K562 (cell line): Measurements from ENCODE around the gene SLC23A2. TPM values are rescaled to one million over a fixed set of nuclear protein-coding genes. Genes with fewer than 3 reads are reported as not detected.

Experiments used
- ATAC-seq: fragments of 200-7000 bp; cut with Tn5 transposase; 3 replicates; pipeline ENCODE4 v1.9.1; 2020; ENCODE audit warnings: moderate library complexity
- BruUV-seq: library from RNA; stranded (reverse); fragments of 400-500 nt; replicated peaks from 2 replicates; lab custom pipeline; 2021; lab: Mats Ljungman, UMichigan
- CTCF ChIA-PET: fragments of 300-600 bp; formaldehyde crosslinking; extraction: SDS; loops from one replicate; lab custom pipeline; 2021; ENCODE audit warnings: low intra/inter-chr PET ratio; lab: Yijun Ruan, JAX
- POLR2A ChIA-PET: fragments of 300-600, 350-650 bp; sonication (Branson Sonifier 250); formaldehyde crosslinking; extraction: SDS; loops from one replicate; lab custom pipeline; 2021; ENCODE audit warnings: antibody characterized with exemption, inconsistent platforms; lab: Yijun Ruan, JAX
- DNase-seq, 4 experiments: peaks; one replicate each; pipeline versions ENCODE4 v3.0.0 to v3.0.0-alpha.2; 2011 to 2018; ENCODE audit warnings: low spot score in 3 of 4, mixed read lengths in 3 of 4; ENCODE audit errors: extremely low read depth in 1 of 4
- FAIRE-seq: peaks from 2 replicates; lab custom pipeline; 2011; peaks lifted over from hg19 to GRCh38; lab: Jason Lieb, UNC
- H2AFZ ChIP-seq: 2 replicates; pipeline ENCODE4 v1.6.0; 2011; ENCODE audit warnings: low read depth, low read length, control low read depth, inconsistent platforms
- H3K27ac ChIP-seq: fragments of 200-600 bp; 3 replicates; pipeline ENCODE4 v1.8.0; 2011; ENCODE audit warnings: low read depth, mild to moderate bottlenecking, control low read depth, inconsistent platforms, low read length, moderate library complexity, mixed read lengths; ENCODE audit errors: extremely low read depth
- H3K27me3 ChIP-seq, 2 experiments: fragments of 300-600 bp in 1 of 2; 2 replicates in 1 of 2; 3 replicates in 1 of 2; pipeline versions ENCODE4 v1.6.0 to v1.8.0; 2011; ENCODE audit warnings: inconsistent platforms in 2 of 2, low read length in 2 of 2, mild to moderate bottlenecking in 1 of 2, mixed read lengths in 1 of 2, moderate library complexity in 1 of 2; ENCODE audit not compliant: control insufficient read depth in 2 of 2, insufficient read depth in 2 of 2
- H3K36me3 ChIP-seq: fragments of 300-600 bp; 3 replicates; pipeline ENCODE4 v1.8.0; 2011; ENCODE audit warnings: mild to moderate bottlenecking, low read length, inconsistent platforms; ENCODE audit not compliant: control insufficient read depth, insufficient read depth
- H3K4me1 ChIP-seq, 2 experiments: fragments of 200-600 bp in 1 of 2; replicated peaks in 1 of 2; 2 replicates in 1 of 2; 3 replicates in 1 of 2; pipeline versions ENCODE4 v1.5.1 to v1.8.0; 2011; ENCODE audit warnings: inconsistent platforms in 2 of 2, low read length in 2 of 2, mild to moderate bottlenecking in 1 of 2, mixed read lengths in 1 of 2, moderate library complexity in 1 of 2; ENCODE audit not compliant: control insufficient read depth in 2 of 2, insufficient read depth in 2 of 2
- H3K4me2 ChIP-seq: 2 replicates; pipeline ENCODE4 v1.6.1; 2011; ENCODE audit warnings: low read length, control low read depth, inconsistent platforms, mixed read lengths; ENCODE audit not compliant: insufficient read depth
- H3K4me3 ChIP-seq: fragments of 200-600 bp; sonication (generic), shearing (Covaris generic); 2 replicates; pipeline ENCODE4 v1.5.1; 2016; ENCODE audit warnings: control low read depth, inconsistent platforms
- H3K79me2 ChIP-seq: fragments of 200-600 bp; 3 replicates; pipeline ENCODE4 v1.8.0; 2011; ENCODE audit warnings: low read length, inconsistent platforms; ENCODE audit not compliant: control insufficient read depth, insufficient read depth
- H3K9ac ChIP-seq, 2 experiments: 2 replicates each; pipeline versions ENCODE4 v1.6.0 to v1.6.1; 2011; ENCODE audit warnings: low read depth in 2 of 2, low read length in 2 of 2, control low read depth in 1 of 2, inconsistent platforms in 1 of 2, mild to moderate bottlenecking in 1 of 2, mixed read lengths in 1 of 2; ENCODE audit not compliant: insufficient read depth in 1 of 2
- H3K9me1 ChIP-seq: one replicate; pipeline ENCODE4 v1.6.0; 2011; ENCODE audit warnings: inconsistent platforms, mild to moderate bottlenecking, low read length, moderate library complexity; ENCODE audit not compliant: control insufficient read depth, insufficient read depth
- H3K9me3 ChIP-seq: replicated peaks from 2 replicates; pipeline ENCODE4 v1.5.1; 2011; ENCODE audit warnings: low read depth, low read length, inconsistent platforms; ENCODE audit not compliant: control insufficient read depth, insufficient read depth
- H4K20me1 ChIP-seq: replicated peaks from 2 replicates; pipeline ENCODE4 v1.6.1; 2011; ENCODE audit warnings: low read length, inconsistent platforms, mixed read lengths; ENCODE audit not compliant: control insufficient read depth, insufficient read depth
- RNF2 ChIP-seq: sonication (generic); IDR thresholded peaks from 2 replicates; pipeline ENCODE4 v1.6.1; 2016
- WGBS: fragments of 100-300 bp; shearing (Covaris generic); methylation state at CpG from one replicate; pipeline ENCODE4 v1.1.6; 2016; ENCODE audit warnings: low coverage, mixed read lengths; ENCODE audit not compliant: insufficient coverage; ENCODE audit errors: missing lambda C conversion rate; 5-methylcytosine and 5-hydroxymethylcytosine counted together
- in situ Hi-C: fragments of 300-500 bp; cut with MboI; formaldehyde crosslinking; loops from 4 replicates; pipeline ENCODE4 v1.15.0; 2018; ENCODE audit warnings: inconsistent platforms, mixed read lengths
- intact Hi-C: fragments of 100-400 bp; cut with micrococcal nuclease; formaldehyde crosslinking; loops from 2 replicates; pipeline ENCODE4 v1.14.2; 2022
- polyA plus RNA-seq, 8 experiments: library from polyadenylated mRNA; depleted of rRNA in 4 of 8; stranded (reverse) in 5 of 8; unstranded in 3 of 8; fragments of >200 nt; fragmentation: Nextera tagmentation in 2 of 8; fragmentation: Illumina TruSeq in 1 of 8; extraction: Ambion mirVana in 2 of 8; extraction: Trizol in 1 of 8; gene quantifications; 2 replicates each; pipeline versions ENCODE4 v1.2.1 to v1.2.3, GENCODE V29; 2011 to 2014; ENCODE audit warnings: inconsistent platforms in 1 of 8, missing spikeins in 1 of 8
- total RNA-seq, 7 experiments: library from RNA; depleted of rRNA in 6 of 7; stranded (reverse); fragments of >200 nt in 6 of 7; fragmentation: Illumina TruSeq in 2 of 7; extraction: Trizol in 2 of 7; gene quantifications; 2 replicates each; pipeline versions ENCODE4 v1.2.1 to v1.2.3, GENCODE V29; 2011 to 2021; ENCODE audit warnings: low replicate concordance in 1 of 7
- TF ChIP-seq, protein P1 (sequence below), 2 experiments: fragments of 450-650 bp; formaldehyde crosslinking in 1 of 2; IDR thresholded peaks; 2 replicates each; pipeline versions ENCODE4 v1.4.0 to v1.6.1; 2014 to 2020; ENCODE audit warnings: mild to moderate bottlenecking in 2 of 2, borderline replicate concordance in 1 of 2, low read depth in 1 of 2

SLC23A2 gene
- total and polyA plus RNA-seq, 9 of the 15 experiments (the other 6 are each of a cell fraction or from before 2014, with no cell fraction given) = 0.39 to 6.7 (median 3.2) TPM

DNA sequence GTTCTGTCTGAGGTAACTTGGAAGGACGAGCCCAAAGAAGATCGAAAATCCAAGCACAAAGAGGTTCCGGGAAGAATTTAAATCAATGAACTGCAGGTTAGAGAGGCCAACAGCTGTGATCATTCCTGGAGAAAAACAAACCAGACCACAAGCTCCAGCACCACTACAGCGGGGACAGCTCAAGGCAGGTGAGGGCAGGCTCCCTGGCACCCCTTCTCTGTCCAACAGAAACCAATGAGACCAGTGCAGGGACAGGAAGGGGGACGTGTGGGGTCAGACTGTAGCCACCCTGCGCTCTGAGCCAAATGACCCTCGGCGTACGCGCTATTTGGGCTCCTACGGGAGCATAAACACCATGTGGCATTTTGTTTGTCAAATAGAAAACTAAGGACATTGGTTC lies 139.3 kb downstream of the SLC23A2 start:
- ChIA-PET POLR2A (no interaction called here), CTCF (no interaction called here)
- FAIRE-seq (no peak), DNase-seq (no peak), ATAC-seq (no peak)
- in situ Hi-C loops = no loop called here
- Histone ChIP-seq H3K9ac (no peak overlapping the region), H3K4me3 (no peak overlapping the region), H3K27me3 (no peaks in the 10 kb centered on the region), H3K79me2 (no peaks in the 10 kb centered on the region), H3K36me3 (0 out of 3 replicates have a peak, but pooled peaks cover 7% of the 10 kb centered on the region), H2AFZ (no peak overlapping the region), H3K9me3 (no peaks in the 10 kb centered on the region), H3K9me1 (no peaks in the 10 kb centered on the region), H3K4me1 (no peaks in the 10 kb centered on the region), H3K4me2 (no peak overlapping the region), H3K27ac (no peak overlapping the region), H4K20me1 (no peaks in the 10 kb centered on the region)
- TF ChIP-seq, protein P1, sequence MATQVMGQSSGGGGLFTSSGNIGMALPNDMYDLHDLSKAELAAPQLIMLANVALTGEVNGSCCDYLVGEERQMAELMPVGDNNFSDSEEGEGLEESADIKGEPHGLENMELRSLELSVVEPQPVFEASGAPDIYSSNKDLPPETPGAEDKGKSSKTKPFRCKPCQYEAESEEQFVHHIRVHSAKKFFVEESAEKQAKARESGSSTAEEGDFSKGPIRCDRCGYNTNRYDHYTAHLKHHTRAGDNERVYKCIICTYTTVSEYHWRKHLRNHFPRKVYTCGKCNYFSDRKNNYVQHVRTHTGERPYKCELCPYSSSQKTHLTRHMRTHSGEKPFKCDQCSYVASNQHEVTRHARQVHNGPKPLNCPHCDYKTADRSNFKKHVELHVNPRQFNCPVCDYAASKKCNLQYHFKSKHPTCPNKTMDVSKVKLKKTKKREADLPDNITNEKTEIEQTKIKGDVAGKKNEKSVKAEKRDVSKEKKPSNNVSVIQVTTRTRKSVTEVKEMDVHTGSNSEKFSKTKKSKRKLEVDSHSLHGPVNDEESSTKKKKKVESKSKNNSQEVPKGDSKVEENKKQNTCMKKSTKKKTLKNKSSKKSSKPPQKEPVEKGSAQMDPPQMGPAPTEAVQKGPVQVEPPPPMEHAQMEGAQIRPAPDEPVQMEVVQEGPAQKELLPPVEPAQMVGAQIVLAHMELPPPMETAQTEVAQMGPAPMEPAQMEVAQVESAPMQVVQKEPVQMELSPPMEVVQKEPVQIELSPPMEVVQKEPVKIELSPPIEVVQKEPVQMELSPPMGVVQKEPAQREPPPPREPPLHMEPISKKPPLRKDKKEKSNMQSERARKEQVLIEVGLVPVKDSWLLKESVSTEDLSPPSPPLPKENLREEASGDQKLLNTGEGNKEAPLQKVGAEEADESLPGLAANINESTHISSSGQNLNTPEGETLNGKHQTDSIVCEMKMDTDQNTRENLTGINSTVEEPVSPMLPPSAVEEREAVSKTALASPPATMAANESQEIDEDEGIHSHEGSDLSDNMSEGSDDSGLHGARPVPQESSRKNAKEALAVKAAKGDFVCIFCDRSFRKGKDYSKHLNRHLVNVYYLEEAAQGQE (IDR thresholded peaks at IDR 0.05; ENCODE audit: borderline replicate concordance) = 0 out of 2 replicates have a peak, but pooled peaks have one; percentile 5
- TF ChIP-seq, protein P1 (CRISPR knock-in tag; IDR thresholded peaks at IDR 0.05; ENCODE audit: low read depth) = no peak
- no peak for TF ChIP-seq RNF2
- intact Hi-C loops = no loop called here
- no TSS peak for BruUV-seq
- 71% methylated on average over 9 of the region's 11 CpGs for whole genome bisulfite sequencing
